Mammary epithelial cell (primary cell): ENCODE measurements around the gene COL19A1.

Experiments used
- EZH2 ChIP-seq: IDR thresholded peaks from 2 replicates; pipeline ENCODE4 v1.6.1; 2012; ENCODE audit warnings: low read length, inconsistent platforms, borderline replicate concordance
- TF ChIP-seq, protein P1 (sequence below), 2 donors: IDR thresholded peaks in 1 of 2; conservative IDR thresholded peaks in 1 of 2; 2 replicates each; pipeline ENCODE4 v1.5.1; 2011 to 2012; ENCODE audit warnings: inconsistent platforms in 2 of 2, low read length in 2 of 2, mild to moderate bottlenecking in 2 of 2, control low read depth in 1 of 2, low read depth in 1 of 2; ENCODE audit not compliant: insufficient read depth in 1 of 2; ENCODE audit errors: extremely low read depth in 1 of 2

DNA sequence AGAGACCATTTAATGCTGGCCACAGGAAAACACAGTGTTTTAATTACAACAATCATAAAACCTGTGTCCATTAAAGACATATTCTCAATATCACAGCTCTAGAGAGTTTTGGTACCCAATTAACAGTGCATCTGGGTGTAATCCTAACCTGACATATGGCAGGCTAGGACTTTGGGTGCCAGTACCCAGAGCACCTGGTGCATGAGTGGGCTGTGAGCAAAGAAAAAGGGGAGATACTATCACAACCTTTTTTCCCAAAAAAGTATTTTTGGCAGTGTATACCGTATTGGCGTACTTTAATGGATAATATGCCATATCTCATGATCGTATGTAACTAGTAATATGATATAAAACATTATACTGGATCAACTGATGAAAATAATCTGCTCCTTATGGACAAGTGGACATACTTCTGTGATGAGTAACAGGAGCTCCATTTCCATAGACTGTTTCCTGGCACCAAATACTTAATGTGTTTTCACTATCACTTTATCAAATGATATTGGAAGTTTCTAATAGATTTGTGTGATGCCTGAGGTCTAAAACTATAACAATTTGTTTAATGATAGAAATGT is 91.7 kb downstream of the COL19A1 start:
- TF ChIP-seq, protein P1, sequence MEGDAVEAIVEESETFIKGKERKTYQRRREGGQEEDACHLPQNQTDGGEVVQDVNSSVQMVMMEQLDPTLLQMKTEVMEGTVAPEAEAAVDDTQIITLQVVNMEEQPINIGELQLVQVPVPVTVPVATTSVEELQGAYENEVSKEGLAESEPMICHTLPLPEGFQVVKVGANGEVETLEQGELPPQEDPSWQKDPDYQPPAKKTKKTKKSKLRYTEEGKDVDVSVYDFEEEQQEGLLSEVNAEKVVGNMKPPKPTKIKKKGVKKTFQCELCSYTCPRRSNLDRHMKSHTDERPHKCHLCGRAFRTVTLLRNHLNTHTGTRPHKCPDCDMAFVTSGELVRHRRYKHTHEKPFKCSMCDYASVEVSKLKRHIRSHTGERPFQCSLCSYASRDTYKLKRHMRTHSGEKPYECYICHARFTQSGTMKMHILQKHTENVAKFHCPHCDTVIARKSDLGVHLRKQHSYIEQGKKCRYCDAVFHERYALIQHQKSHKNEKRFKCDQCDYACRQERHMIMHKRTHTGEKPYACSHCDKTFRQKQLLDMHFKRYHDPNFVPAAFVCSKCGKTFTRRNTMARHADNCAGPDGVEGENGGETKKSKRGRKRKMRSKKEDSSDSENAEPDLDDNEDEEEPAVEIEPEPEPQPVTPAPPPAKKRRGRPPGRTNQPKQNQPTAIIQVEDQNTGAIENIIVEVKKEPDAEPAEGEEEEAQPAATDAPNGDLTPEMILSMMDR (conservative IDR thresholded peaks at IDR 0.05 in 1 of 2, IDR thresholded peaks at IDR 0.05 in 1 of 2; ENCODE audit: extremely low read depth in 1 of 2, insufficient read depth in 1 of 2, low read depth in 1 of 2, low read length in 2 of 2), result no peak
- TF ChIP-seq EZH2, result no peak
